A549 (cell line): ENCODE data around the gene CFAP298.

Experiments
- EP300 ChIP-seq, 2 experiments: fragments of >200 bp; sonication (Bioruptor Twin); formaldehyde crosslinking; IDR thresholded peaks; 2 replicates in 1 of 2; 3 replicates in 1 of 2; pipeline ENCODE4 v1.6.1; 2016 to 2017
- ESRRA ChIP-seq: fragments of 150-350 bp; IDR thresholded peaks from 2 replicates; pipeline ENCODE4 v1.6.1; 2014; ENCODE audit warnings: mild to moderate bottlenecking, low read length, borderline replicate concordance
- HDAC2 ChIP-seq: fragments of 200-600 bp; sonication (generic); IDR thresholded peaks from 2 replicates; pipeline ENCODE4 v1.6.1; 2016
- JUN ChIP-seq, 2 experiments: fragments of >200 bp; sonication (Bioruptor Twin); formaldehyde crosslinking; IDR thresholded peaks; 2 replicates in 1 of 2; 3 replicates in 1 of 2; pipeline ENCODE4 v1.6.1; 2016 to 2017
- POLR2A ChIP-seq: IDR thresholded peaks from 2 replicates; pipeline ENCODE4 v1.6.1; 2012; ENCODE audit warnings: mild to moderate bottlenecking, low read length
- RARB ChIP-seq: fragments of 250-450 bp; sonication (Bioruptor Pico); IDR thresholded peaks from 2 replicates; pipeline ENCODE4 v1.8.0; 2021; ENCODE audit warnings: mild to moderate bottlenecking, moderate library complexity
- RCOR1 ChIP-seq: fragments of 150-350 bp; IDR thresholded peaks from 2 replicates; pipeline ENCODE4 v1.6.1; 2014; ENCODE audit warnings: antibody characterized with exemption, low read length, low read depth
- RFX5 ChIP-seq: fragments of 450-650 bp; IDR thresholded peaks from 2 replicates; pipeline ENCODE4 v1.7.1; 2014; ENCODE audit warnings: antibody characterized with exemption, mild to moderate bottlenecking, moderate library complexity
- SREBF2 ChIP-seq: fragments of 450-650 bp; IDR thresholded peaks from 2 replicates; pipeline ENCODE4 v1.6.1; 2014; ENCODE audit warnings: mild to moderate bottlenecking, moderate library complexity
- USF2 ChIP-seq: fragments of 450-650 bp; IDR thresholded peaks from 2 replicates; pipeline ENCODE4 v1.6.1; 2014; ENCODE audit warnings: antibody characterized with exemption
- TF ChIP-seq, protein P1 (sequence below): fragments of >200 bp; sonication (Bioruptor Twin); formaldehyde crosslinking; IDR thresholded peaks from 3 replicates; pipeline ENCODE4 v1.5.1; 2016
- TF ChIP-seq, protein P2 (sequence below): IDR thresholded peaks from 2 replicates; pipeline ENCODE4 v1.6.1; 2012

GRCh38 chr21:32584472-32584871 lies 27.7 kb downstream of the CFAP298 start:
- TF ChIP-seq, protein P1, sequence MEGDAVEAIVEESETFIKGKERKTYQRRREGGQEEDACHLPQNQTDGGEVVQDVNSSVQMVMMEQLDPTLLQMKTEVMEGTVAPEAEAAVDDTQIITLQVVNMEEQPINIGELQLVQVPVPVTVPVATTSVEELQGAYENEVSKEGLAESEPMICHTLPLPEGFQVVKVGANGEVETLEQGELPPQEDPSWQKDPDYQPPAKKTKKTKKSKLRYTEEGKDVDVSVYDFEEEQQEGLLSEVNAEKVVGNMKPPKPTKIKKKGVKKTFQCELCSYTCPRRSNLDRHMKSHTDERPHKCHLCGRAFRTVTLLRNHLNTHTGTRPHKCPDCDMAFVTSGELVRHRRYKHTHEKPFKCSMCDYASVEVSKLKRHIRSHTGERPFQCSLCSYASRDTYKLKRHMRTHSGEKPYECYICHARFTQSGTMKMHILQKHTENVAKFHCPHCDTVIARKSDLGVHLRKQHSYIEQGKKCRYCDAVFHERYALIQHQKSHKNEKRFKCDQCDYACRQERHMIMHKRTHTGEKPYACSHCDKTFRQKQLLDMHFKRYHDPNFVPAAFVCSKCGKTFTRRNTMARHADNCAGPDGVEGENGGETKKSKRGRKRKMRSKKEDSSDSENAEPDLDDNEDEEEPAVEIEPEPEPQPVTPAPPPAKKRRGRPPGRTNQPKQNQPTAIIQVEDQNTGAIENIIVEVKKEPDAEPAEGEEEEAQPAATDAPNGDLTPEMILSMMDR = no peak
- TF ChIP-seq RFX5 = no peak
- TF ChIP-seq RCOR1 = no peak
- no peak for TF ChIP-seq ESRRA
- TF ChIP-seq JUN (IDR thresholded peaks at IDR 0.05) = no peak
- no peak for TF ChIP-seq HDAC2
- TF ChIP-seq POLR2A = no peak
- TF ChIP-seq, protein P2, sequence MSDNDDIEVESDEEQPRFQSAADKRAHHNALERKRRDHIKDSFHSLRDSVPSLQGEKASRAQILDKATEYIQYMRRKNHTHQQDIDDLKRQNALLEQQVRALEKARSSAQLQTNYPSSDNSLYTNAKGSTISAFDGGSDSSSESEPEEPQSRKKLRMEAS = no peak
- TF ChIP-seq RARB (CRISPR knock-in tag) = no peak
- TF ChIP-seq EP300 (IDR thresholded peaks at IDR 0.05) = no peak
- no peak for TF ChIP-seq USF2
- TF ChIP-seq SREBF2 = no peak
